Fibroblast of skin of back (primary cell): ENCODE results near the gene CCDC50.

Experiments used
- DNase-seq: peaks from one replicate; pipeline ENCODE4 v3.0.0-alpha.2; 2013

The CCDC50 gene

GRCh38 chr3:191381303-191381702 is 52.1 kb downstream of the CCDC50 start:
- no peak for DNase-seq

GRCh38 chr3:191382661-191383060 is 53.5 kb downstream of the CCDC50 start:
- DNase-seq: no peak

GRCh38 chr3:191383124-191383523 is 53.9 kb downstream of the CCDC50 start:
- peak; percentile 52 for DNase-seq

- DNase-seq: no peak
These were observed 55.9 kb downstream of the CCDC50 start for GRCh38 chr3:191385101-191385500.

- DNase-seq: no peak
These were observed 58.4 kb downstream of the CCDC50 start for GRCh38 chr3:191387441-191388077.

- DNase-seq: no peak
These were observed 59.6 kb downstream of the CCDC50 start for GRCh38 chr3:191388823-191389222.

GRCh38 chr3:191390580-191390979 is 61.4 kb downstream of the CCDC50 start:
- no peak for DNase-seq

- DNase-seq: peak; percentile 44
These were observed 62.9 kb downstream of the CCDC50 start for GRCh38 chr3:191391861-191392808.

- peak; percentile 38 for DNase-seq
These were observed 64.0 kb downstream of the CCDC50 start for GRCh38 chr3:191393146-191393545.

- peak; percentile 49 for DNase-seq
These were observed 68.6 kb downstream of the CCDC50 start for GRCh38 chr3:191397771-191398170.

GRCh38 chr3:191398607-191399006 is 69.4 kb downstream of the CCDC50 start:
- DNase-seq: no peak

- no peak for DNase-seq
These were observed 70.7 kb downstream of the CCDC50 start for GRCh38 chr3:191399918-191400317.

GRCh38 chr3:191401775-191402357 is 72.7 kb downstream of the CCDC50 start:
- no peak for DNase-seq

GRCh38 chr3:191409791-191410359 is 80.7 kb downstream of the CCDC50 start:
- no peak for DNase-seq

- DNase-seq: peak; percentile 94
These were observed 83.6 kb downstream of the CCDC50 start for GRCh38 chr3:191412759-191413158.

GRCh38 chr3:191414286-191414685 is 85.1 kb downstream of the CCDC50 start:
- DNase-seq: peak; percentile 12

GRCh38 chr3:191414732-191415131 is 85.5 kb downstream of the CCDC50 start:
- no peak for DNase-seq

GRCh38 chr3:191415566-191415965 is 86.4 kb downstream of the CCDC50 start:
- no peak for DNase-seq

GRCh38 chr3:191417457-191417729 is 88.2 kb downstream of the CCDC50 start:
- no peak for DNase-seq

- no peak for DNase-seq
These were observed 91.6 kb downstream of the CCDC50 start for GRCh38 chr3:191420771-191421170.

GRCh38 chr3:191424881-191425280 is 95.7 kb downstream of the CCDC50 start:
- DNase-seq: no peak

GRCh38 chr3:191425322-191425734 is 96.1 kb downstream of the CCDC50 start:
- DNase-seq: no peak

GRCh38 chr3:191426311-191426710 is 97.1 kb downstream of the CCDC50 start:
- DNase-seq: no peak
